Stimulated activated CD4-positive, alpha-beta T cell treated with anti-CD3 and anti-CD28 coated beads, Interleukin-2, amount 100 ng/mL, for 4 hours (primary cell): ENCODE data around the gene GRK4.
A peak's percentile ranks its signal among the peaks of the same experiment; 100 is the strongest.

ENCODE experiments used
- DNase-seq: peaks from one replicate; pipeline ENCODE4 v3.0.0-alpha.2; 2020; ENCODE audit warnings: low read depth

Gene GRK4

GRCh38 chr4:3070709-3071500 is 107.5 kb downstream of the GRK4 start:
- no peak for DNase-seq

DNA sequence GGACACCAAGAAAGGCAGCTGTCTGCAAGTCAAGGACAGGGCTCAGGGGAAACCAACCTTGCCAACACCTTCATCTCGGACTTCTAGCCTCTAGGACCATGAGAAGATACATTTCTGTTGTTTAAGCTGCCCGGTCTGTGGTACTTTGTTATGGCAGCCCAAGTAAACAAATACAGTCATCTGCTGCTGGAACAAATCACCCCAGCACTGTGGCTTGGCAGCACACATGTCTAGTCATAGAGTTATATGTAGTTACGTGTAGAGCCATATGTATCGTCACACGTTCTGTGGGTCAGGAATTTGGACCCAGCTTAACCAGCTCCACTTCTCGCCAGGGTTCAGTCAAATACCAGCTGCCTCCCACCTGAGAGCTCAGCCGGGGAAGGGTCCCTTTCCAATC is 108.4 kb downstream of the GRK4 start:
- no peak for DNase-seq

DNA sequence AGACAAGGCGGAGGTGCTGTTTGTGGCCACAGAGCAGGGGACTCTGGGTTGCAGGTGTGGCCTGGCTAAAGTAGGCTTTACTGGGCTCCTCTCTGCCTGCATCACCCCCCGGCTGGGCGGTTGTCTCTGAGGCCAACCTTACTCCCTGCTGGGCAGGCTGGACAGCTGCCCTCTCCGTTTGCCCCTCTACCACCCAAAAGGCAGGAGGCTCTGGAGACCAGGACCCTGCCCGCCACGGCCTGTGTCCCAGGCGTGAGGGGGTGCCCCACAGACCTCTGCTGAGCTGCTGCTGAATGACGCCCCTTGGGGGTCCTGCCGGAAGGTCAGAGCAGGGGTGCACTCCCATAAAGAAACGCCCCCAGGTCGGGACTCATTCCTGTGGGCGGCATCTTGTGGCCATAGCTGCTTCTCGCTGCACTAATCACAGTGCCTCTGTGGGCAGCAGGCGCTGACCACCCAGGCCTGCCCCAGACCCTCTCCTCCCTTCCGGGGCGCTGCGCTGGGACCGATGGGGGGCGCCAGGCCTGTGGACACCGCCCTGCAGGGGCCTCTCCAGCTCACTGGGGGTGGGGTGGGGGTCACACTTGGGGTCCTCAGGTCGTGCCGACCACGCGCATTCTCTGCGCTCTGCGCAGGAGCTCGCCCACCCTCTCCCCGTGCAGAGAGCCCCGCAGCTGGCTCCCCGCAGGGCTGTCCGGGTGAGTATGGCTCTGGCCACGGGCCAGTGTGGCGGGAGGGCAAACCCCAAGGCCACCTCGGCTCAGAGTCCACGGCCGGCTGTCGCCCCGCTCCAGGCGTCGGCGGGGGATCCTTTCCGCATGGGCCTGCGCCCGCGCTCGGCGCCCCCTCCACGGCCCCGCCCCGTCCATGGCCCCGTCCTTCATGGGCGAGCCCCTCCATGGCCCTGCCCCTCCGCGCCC is 110.0 kb downstream of the GRK4 start:
- DNase-seq: no peak

- DNase-seq: peak; percentile 95
Measured at GRCh38 chr4:3074078-3074845, 110.9 kb downstream of the GRK4 start, which contains the start of the genes HTT and HTT-AS. TSS of gene HTT (plus strand) at chr4:3074681. CDS start at chr4:3074826, 145 bp downstream. TSS of gene HTT-AS (minus strand) at chr4:3074538.

GRCh38 chr4:3074846-3075651 is 111.7 kb downstream of the GRK4 start:
- DNase-seq: peak; percentile 50

- DNase-seq: no peak
Measured at GRCh38 chr4:3075652-3075981, 112.2 kb downstream of the GRK4 start.

- DNase-seq: no peak
Measured at GRCh38 chr4:3077796-3078195, 114.4 kb downstream of the GRK4 start.

DNA sequence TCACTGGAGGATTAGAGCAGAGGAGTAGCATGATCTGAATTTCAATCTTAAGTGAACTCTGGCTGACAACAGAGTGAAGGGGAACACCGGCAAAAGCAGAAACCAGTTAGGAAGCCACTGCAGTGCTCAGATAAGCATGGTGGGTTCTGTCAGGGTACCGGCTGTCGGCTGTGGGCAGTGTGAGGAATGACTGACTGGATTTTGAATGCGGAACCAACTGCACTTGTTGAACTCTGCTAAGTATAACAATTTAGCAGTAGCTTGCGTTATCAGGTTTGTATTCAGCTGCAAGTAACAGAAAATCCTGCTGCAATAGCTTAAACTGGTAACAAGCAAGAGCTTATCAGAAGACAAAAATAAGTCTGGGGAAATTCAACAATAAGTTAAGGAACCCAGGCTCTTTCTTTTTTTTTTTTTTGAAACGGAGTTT is 116.3 kb downstream of the GRK4 start:
- DNase-seq: no peak

- no peak for DNase-seq
Measured at GRCh38 chr4:3082925-3083515, 119.6 kb downstream of the GRK4 start.

DNA sequence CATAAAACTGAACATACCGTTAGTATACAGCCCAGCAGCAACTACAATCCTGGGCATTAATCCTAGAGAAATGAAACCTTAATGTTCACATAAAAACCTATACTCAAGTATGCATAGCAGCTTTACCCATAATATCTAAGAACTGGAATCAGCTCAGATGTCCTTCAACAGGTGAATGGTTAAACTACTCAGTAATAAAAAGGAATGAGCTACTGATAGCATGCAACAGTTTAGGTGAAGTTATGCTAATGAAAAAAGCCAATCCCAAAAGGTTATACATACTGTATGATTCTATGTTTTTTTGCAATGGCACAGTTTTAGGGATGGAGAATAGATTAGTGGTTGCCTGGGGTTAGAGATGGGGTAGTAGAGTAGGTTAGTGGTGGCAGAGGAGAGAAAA is 120.4 kb downstream of the GRK4 start:
- DNase-seq: no peak

GRCh38 chr4:3085948-3086670 is 122.7 kb downstream of the GRK4 start:
- DNase-seq: no peak

DNA sequence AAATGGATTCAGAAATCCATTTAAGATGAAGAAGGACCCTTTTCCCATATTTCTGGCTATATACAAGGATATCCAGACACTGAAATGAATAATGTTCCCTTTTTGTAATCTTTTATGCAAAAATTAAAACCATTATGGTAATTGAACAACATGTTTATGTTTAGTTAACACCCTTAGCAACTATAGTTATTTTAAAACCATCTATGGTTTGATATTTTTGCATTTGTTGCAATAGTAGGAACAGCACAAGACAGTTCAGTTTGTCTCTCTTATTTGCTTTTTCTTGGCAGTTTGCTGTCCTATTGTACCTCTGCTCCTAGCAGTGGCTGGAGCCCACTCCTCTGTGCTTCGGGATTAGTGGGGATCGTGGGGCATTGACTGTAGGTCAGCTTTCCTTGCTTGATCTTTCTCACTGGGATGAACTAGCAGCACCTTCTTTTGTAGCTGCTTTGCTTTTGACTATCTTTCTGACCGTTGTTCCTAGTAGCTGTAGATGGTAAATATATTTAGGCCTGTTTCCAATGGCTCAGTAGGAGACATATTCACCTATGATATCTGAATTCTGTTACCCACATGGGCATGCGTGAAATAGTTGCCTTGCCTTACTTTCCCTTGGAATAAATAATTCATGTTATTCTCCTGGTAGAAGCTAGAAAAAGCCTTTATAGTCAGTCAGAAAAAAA is 123.9 kb downstream of the GRK4 start:
- no peak for DNase-seq
